DMS79 (cell line): ENCODE measurements around the gene SLC7A6OS.

ENCODE experiments used
- DNase-seq: peaks from one replicate; lab custom pipeline; 2025; lab: John Stamatoyannopoulos, UW

Gene SLC7A6OS

DNA sequence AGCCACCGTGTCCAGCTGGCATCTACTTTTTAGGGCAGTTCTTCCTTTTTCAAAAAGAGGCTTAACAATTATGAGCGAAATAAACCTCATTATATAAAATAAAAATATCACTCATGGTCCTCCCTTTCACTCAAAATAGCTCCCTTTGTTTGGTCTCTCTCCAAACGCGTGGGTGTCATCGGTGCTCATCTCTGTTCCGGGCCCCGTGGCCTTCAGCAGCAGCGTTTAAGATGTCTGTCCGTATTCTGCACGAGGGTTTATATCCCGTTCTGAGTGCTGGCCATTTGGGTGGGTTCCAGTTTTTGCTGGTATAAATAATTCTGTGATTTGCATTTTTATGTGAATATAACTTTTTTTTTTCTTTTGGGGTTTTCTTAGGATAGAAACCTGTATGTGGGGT lies 33.5 kb upstream of the SLC7A6OS start:
- no peak for DNase-seq

DNA sequence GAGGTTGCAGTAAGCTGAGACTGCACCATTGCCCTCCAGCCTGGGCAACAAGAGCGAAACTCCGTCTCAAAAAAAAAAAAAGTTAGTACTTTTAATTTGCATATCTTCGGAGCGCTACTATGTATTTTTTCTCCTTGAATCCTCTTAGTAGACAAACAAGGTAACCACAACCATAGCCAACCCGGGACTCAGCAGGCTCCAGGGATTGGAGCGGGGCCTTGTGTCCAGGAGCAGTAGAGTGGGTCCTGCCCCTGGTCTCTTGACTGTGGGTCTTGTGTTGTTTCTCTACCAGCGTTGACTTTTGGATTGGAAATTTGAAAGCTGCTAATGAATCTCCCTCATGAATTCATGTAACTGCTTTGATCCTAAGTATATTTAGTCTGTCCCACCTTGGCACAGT lies 32.4 kb upstream of the SLC7A6OS start:
- no peak for DNase-seq

GRCh38 chr16:68342620-68343019 lies 31.9 kb upstream of the SLC7A6OS start:
- DNase-seq, result no peak

GRCh38 chr16:68339214-68339613 lies 28.5 kb upstream of the SLC7A6OS start:
- DNase-seq, result no peak

DNA sequence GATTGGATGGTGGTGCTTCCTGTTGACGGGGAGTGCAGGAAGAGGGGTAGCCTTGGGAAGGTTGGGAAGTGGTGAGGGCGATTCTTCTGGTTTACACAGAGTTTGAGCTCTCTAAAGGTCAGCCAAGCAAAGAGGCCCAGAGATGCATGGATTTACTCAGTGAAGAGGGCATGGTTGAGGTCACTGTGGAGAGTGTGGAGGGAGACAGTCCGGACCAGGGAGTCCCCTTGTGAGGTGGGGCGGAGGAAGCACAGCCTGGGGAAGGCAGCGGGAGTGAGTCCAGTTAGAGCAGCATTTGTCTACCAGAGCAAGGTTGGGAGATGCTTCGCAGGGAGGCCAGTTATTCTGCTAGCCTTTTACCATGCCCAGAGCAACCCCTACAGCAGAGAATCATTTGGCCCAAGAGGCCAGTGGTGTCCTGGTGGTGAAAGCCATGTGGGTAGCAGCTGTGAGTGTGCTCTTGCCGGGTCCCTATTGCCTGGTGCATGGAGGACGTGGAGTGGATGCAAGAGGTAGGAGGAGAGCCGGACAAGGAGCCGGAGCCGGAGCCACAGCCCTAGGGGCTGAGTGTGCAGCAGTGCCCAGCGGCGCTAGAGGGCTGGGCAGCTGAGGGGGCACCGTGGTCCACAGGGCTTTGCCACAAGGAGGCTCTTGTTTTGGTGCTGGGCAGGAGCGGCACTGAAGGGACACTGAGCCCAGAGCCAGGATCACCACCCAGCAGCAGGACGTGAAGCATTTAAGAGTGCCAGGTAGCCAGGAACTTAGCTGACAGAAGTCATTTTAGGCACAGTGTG lies 27.8 kb upstream of the SLC7A6OS start:
- no peak for DNase-seq

- no peak for DNase-seq
Measured at GRCh38 chr16:68335175-68335574, 24.4 kb upstream of the SLC7A6OS start.

- peak; percentile 67 for DNase-seq
Measured at GRCh38 chr16:68332411-68333121, 21.8 kb upstream of the SLC7A6OS start.

DNA sequence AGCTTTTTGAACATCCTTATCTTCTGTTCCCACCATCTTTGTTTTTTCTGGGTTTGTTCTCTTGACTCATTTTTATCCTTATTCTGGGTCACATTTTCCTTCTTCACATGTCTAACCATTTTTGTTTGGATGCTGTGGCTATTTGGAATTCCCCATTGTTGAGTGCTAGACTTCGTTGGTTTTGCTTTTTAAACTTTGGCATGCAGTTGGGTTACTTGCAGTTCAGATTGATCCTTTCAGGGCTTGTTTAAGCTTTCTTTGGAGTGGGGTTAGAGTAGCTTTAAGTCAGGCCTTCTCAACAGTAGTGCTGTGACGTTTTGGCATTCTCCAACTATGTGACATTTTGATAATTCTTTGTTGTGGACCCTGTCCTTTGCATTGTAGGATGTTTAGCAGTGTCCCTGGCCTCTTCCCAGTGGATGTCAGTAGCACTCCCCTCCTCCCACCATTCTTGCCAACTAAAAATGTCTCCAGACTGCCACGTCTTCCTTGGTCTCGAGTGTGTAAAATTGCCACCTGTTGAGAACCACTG lies 21.2 kb upstream of the SLC7A6OS start:
- DNase-seq, result no peak

DNA sequence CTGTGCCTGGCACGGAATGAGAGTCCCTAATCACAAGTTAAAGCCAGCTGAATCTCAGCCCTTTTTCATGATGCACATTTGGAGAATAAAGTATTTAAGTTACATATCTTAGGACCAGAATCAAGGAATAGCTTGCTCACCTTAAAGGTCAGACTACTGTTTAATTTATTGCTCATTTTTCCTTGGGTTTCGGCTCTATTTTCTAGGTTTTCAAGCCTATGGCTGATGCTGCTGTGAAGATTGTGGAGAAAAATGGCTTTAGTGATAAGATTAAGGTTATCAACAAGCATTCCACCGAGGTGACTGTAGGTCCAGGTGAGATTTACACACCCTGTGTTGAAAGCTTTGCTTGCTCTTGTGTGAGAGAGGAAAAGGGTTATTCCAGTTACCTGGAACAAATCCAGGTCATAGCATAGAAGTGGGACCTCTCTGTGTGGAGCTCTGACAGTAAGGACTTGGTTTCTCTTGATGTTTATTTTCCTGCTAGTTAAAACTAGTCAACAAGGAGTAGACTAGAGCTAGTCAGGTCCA lies 18.2 kb upstream of the SLC7A6OS start:
- no peak for DNase-seq

DNA sequence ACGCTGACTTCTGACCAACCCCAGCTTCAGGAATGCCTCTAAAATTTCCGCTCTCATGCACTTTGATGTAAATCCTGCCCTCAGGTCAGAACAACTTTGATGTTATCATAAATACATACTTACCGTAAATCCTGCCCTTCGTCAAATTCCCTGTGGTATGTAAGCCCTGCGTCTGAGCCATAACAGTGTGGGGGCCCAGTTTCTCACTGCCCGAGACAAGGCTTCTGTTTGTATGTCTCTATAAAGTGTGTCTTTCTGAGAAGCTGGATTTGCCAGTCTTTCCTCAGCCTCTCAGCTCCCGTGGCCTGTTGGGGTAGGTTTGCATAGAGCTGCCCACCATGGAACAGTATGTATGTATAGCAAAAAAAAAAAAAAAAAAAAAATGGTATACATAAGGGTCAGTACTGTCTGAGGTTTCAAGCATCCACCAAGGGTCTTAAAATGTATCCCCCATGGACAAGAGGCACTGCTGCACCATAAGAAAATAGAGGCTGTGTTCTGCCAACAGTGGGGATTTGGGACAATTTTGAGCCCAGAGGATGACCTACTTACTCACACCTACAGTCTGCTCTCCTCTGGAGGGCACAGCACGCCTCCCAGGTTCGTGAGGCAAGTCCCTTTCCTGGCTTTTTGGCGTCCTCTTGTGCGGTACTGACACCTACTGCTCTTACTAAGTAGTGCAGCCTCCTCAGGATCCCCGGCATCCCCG lies 17.6 kb upstream of the SLC7A6OS start:
- peak; percentile 56 for DNase-seq

DNA sequence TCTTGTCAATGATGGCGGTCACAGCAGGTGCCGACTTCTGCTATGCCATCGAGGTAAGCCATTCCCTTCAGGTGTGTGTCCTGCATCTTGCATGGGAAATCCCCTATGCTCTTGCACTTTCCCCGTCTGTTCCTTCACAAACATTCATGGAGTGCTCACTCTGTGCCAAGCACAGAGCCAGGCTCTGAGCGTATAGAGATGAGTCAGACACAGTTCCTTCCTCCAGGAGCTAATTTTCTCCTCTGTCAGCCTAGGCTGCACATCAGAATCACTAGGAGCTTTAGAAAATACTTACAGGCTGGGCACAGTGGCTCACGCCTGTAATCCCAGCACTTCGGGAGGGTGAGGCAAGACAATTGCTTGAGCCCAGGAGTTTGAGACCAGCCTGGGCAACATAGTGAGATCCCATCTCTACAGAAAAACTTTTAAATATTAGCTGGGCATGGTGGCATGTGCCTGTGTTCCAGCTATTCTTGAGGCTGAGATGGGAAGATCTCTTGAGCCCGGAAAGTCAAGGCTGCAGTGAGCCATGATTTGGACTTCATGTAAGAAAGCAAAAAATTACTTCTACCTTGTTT lies 14.1 kb upstream of the SLC7A6OS start:
- DNase-seq, result no peak

- DNase-seq, result no peak
Measured at GRCh38 chr16:68324336-68324735, 13.6 kb upstream of the SLC7A6OS start.

GRCh38 chr16:68319185-68319908 lies 8.6 kb upstream of the SLC7A6OS start:
- DNase-seq, result peak; percentile 88

DNA sequence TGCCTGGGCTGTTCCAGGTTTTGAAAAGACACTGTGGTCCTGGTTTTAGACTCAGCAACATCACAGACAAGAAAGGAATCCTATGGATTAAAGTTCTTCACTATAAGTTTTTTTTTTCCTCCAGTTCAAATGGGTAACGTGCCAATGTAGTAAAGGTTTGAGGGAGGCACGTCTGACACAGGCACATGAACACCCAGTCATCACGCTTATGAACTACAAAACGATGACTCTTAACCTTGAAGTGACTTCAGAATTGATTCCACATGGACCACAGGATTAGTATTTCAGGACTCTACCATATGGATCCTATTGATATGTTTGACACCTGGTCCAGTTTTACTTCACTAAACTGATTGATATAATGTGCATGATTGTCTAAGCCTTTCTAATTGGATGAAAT lies 2.4 kb upstream of the SLC7A6OS start:
- no peak for DNase-seq

- no peak for DNase-seq
Measured at GRCh38 chr16:68310437-68310773, 341 bp downstream of the SLC7A6OS start.

DNA sequence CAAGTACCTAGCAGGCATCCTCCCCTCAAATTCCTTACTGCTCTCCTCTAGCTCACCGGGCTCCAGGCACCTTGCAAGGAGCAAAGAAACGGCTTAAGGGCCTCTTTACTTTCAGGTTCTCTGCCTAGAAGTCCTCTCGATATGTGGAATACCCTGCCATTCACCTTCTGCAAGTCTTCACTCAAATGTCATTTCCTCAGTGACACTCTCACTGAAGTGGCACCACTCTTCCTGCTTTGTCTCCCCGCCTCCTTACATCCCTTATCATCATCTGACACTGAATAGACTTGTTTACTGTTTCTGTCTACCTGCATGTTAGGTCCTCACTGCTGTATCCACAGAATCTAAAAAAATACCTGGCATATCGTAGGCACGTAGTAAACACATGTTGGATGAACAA lies 947 bp downstream of the SLC7A6OS start:
- DNase-seq, result no peak

DNA sequence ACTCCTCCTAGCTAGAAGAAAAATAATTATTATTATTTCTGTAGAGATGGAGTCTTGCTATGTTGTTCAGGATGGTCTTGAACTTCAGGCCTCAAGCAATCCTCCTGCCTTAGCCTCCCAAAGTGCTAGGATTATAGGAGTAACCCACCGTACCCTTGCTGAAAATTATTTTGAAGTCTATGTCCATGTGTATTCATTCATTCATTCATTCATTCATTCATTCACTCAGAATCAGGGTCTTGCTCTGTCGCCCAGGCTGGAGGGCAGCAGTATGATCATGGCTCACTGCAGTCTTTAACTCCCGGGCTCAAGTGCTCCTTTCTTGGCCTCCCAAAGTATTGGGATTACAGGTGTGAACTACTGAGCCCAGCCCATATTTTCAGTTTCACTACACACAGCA lies 4.1 kb downstream of the SLC7A6OS start:
- DNase-seq, result no peak

DNA sequence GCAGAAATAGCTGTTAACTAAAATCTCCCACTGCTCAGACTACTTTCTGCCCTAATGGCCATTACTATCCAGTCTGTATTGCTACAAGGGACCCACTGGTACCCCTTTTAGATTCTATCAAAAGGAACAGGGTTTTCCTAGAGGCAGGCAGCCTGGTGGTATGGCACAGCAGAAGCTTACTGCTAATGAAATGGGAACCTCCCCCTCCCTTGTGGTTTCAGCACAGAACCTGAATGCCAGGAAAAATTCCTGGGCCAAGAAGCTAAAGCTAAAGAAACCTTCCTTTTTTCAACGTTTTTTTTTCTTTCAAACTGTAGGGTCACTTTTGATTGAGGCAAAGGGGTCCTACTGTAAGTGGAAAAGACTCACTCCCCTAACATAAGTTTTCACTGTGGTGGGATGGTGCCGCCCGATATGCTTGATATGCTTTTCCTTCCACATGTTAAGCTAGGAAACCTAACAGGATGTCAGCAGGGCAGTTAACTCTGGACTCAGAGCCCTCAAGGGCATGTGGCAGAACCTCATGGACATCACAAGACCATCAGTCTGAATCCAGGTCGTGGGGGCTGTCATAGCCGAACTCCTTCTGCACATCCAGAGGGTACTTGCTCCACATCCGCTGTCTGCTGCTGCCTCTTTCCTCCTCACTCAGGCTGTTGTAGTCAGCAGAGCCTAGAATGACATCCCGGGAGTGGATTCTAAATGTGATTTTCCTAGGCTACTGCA lies 9.8 kb downstream of the SLC7A6OS start:
- no peak for DNase-seq

DNA sequence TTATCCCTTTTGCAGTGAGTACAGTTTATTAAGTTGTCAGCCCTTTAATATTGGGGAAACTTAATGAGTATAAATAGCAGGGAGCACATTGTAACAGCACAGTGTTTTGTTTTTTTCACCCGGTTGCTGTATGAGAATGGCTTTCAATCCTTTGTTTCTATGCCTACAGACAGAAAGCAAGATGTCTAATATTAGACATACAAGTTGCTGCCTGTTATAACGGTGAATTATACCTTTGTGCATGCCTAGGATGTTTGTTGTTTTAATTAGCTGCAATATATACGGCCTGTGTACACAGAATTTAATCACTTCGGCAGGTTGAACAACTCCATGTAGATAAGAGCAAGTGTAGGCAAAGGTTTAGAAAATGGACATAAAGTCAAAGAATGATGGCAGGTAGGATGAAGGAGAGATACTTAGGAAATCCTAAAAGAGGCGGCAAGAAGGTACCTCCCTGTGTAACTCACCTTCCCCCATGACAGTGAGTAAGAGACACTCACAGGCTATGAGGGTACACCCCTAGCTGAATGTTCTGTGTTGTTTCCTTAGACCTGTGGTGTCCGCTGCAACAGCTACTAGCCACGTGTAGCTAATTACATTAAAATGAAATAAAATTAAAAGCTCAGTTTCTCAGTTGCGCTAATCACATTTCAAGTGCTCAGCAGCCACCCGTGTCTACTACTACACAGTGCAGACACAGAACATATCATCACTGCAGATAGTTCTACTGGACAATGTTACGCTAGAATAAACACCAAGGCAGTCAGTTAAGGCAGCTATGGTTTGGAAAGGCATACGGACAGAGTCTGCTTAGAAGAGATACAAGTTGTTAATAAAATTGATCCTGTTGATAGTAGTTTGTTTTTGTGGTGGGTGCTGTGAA lies 10.9 kb downstream of the SLC7A6OS start:
- DNase-seq, result no peak
